HL-60/S4 treated with phorbol 12-myristate 13-acetate at 8.2 ng/mL for 4 days and 3 days (cell line): ENCODE measurements around the gene IQGAP2.

Experiments
- in situ Hi-C: fragments of 300-500 bp; cut with MboI; formaldehyde crosslinking; loops from 2 replicates; pipeline ENCODE4 v1.15.0; 2022; ENCODE audit warnings: low sequenced_read_pairs

The IQGAP2 gene

GRCh38 chr5:76445830-76446229 lies 42.7 kb downstream of the IQGAP2 start:
- in situ Hi-C loops, result no loop called here

- in situ Hi-C loops, result no loop called here
Measured at GRCh38 chr5:76446776-76447175, 43.7 kb downstream of the IQGAP2 start.

- in situ Hi-C loops, result no loop called here
Measured at GRCh38 chr5:76449606-76450005, 46.5 kb downstream of the IQGAP2 start.

GRCh38 chr5:76450054-76450453 lies 47.0 kb downstream of the IQGAP2 start:
- in situ Hi-C loops, result no loop called here

GRCh38 chr5:76451031-76451701 lies 48.1 kb downstream of the IQGAP2 start:
- in situ Hi-C loops, result no loop called here

- in situ Hi-C loops, result no loop called here
Measured at GRCh38 chr5:76455531-76456133, 52.5 kb downstream of the IQGAP2 start.

GRCh38 chr5:76456258-76456657 lies 53.2 kb downstream of the IQGAP2 start:
- in situ Hi-C loops, result no loop called here

GRCh38 chr5:76457674-76458485 lies 54.8 kb downstream of the IQGAP2 start:
- in situ Hi-C loops, result no loop called here

GRCh38 chr5:76458486-76458830 lies 55.4 kb downstream of the IQGAP2 start:
- in situ Hi-C loops, result no loop called here

GRCh38 chr5:76460104-76460503 lies 57.0 kb downstream of the IQGAP2 start:
- in situ Hi-C loops, result no loop called here

- in situ Hi-C loops, result no loop called here
Measured at GRCh38 chr5:76462097-76462667, 59.1 kb downstream of the IQGAP2 start.

- in situ Hi-C loops, result no loop called here
Measured at GRCh38 chr5:76467216-76467615, 64.1 kb downstream of the IQGAP2 start.

GRCh38 chr5:76468635-76469425 lies 65.7 kb downstream of the IQGAP2 start:
- in situ Hi-C loops, result no loop called here

GRCh38 chr5:76469656-76470290 lies 66.7 kb downstream of the IQGAP2 start:
- in situ Hi-C loops, result no loop called here

GRCh38 chr5:76470976-76471375 lies 67.9 kb downstream of the IQGAP2 start:
- in situ Hi-C loops, result no loop called here

GRCh38 chr5:76471406-76471805 lies 68.3 kb downstream of the IQGAP2 start:
- in situ Hi-C loops, result no loop called here

GRCh38 chr5:76471987-76472334 lies 68.9 kb downstream of the IQGAP2 start:
- in situ Hi-C loops, result no loop called here

GRCh38 chr5:76472335-76473008 lies 69.4 kb downstream of the IQGAP2 start:
- in situ Hi-C loops, result no loop called here

- in situ Hi-C loops, result no loop called here
Measured at GRCh38 chr5:76473009-76473336, 69.9 kb downstream of the IQGAP2 start.

- in situ Hi-C loops, result no loop called here
Measured at GRCh38 chr5:76473661-76474060, 70.6 kb downstream of the IQGAP2 start.
